Activated CD8-positive, alpha-beta memory T cell treated with anti-CD3 and anti-CD28 coated beads for 4 hours (primary cell): ENCODE data around the gene TSPAN18.
"Not testable (repeated sequence)": the region's sequence is repeated elsewhere in the genome, so short reads cannot be mapped to it uniquely, and the experiment has no call there.

Experiments used
- DNase-seq, 2 donors: peaks; one replicate each; pipeline ENCODE4 v3.0.0-alpha.2; 2020; ENCODE audit warnings: low read depth in 2 of 2

TSPAN18 gene

GRCh38 chr11:44868455-44869421 is 142.0 kb downstream of the TSPAN18 start:
- DNase-seq, result no peak

- DNase-seq, result no peak
Observed at GRCh38 chr11:44870181-44870580, 143.4 kb downstream of the TSPAN18 start.

- no peak for DNase-seq
Observed at GRCh38 chr11:44870615-44871176, 143.9 kb downstream of the TSPAN18 start.

- not testable (repeated sequence) for DNase-seq
Observed at GRCh38 chr11:44871682-44872081, 144.9 kb downstream of the TSPAN18 start.

GRCh38 chr11:44872556-44872955 is 145.8 kb downstream of the TSPAN18 start:
- no peak for DNase-seq

GRCh38 chr11:44873537-44873936 is 146.8 kb downstream of the TSPAN18 start:
- DNase-seq, result no peak

GRCh38 chr11:44874284-44874683 is 147.5 kb downstream of the TSPAN18 start:
- no peak for DNase-seq

GRCh38 chr11:44875037-44875436 is 148.3 kb downstream of the TSPAN18 start:
- DNase-seq, result no peak

GRCh38 chr11:44876194-44876723 is 149.5 kb downstream of the TSPAN18 start:
- DNase-seq, result no peak

- no peak for DNase-seq
Observed at GRCh38 chr11:44876906-44877305, 150.1 kb downstream of the TSPAN18 start.

GRCh38 chr11:44877571-44878497 is 151.1 kb downstream of the TSPAN18 start:
- no peak for DNase-seq

GRCh38 chr11:44878711-44879110 is 151.9 kb downstream of the TSPAN18 start:
- no peak for DNase-seq

- DNase-seq, result no peak
Observed at GRCh38 chr11:44879432-44879831, 152.7 kb downstream of the TSPAN18 start.

- no peak for DNase-seq
Observed at GRCh38 chr11:44880511-44880910, 153.7 kb downstream of the TSPAN18 start.

GRCh38 chr11:44880953-44881352 is 154.2 kb downstream of the TSPAN18 start:
- no peak for DNase-seq

- no peak for DNase-seq
Observed at GRCh38 chr11:44883277-44883676, 156.5 kb downstream of the TSPAN18 start.

- no peak for DNase-seq
Observed at GRCh38 chr11:44884056-44884455, 157.3 kb downstream of the TSPAN18 start.

GRCh38 chr11:44885065-44885810 is 158.5 kb downstream of the TSPAN18 start:
- DNase-seq, result no peak

GRCh38 chr11:44885919-44886789 is 159.4 kb downstream of the TSPAN18 start:
- DNase-seq, result no peak

- DNase-seq, result no peak
Observed at GRCh38 chr11:44886790-44887140, 160.0 kb downstream of the TSPAN18 start.
